IMR-90 (cell line): ENCODE data around the gene LRCH3. TPM values are rescaled to one million over a fixed set of nuclear protein-coding genes. Genes with fewer than 3 reads are reported as not detected.
A peak's percentile ranks its signal among the peaks of the same experiment; 100 is the strongest.

Experiments
- ATAC-seq: fragments of 200-7000 bp; cut with Tn5 transposase; 2 replicates; pipeline ENCODE4 v1.9.1; 2020; ENCODE audit warnings: low read depth, mild to moderate bottlenecking, moderate library complexity
- BruUV-seq: library from RNA; stranded (reverse); fragments of 400-500 nt; replicated peaks from 2 replicates; lab custom pipeline; 2021; lab: Mats Ljungman, UMichigan
- CTCF ChIA-PET: fragments of 300-600 bp; formaldehyde crosslinking; extraction: SDS; loops from one replicate; lab custom pipeline; 2021; ENCODE audit warnings: antibody characterized with exemption; lab: Yijun Ruan, JAX
- POLR2A ChIA-PET: fragments of 300-600 bp; sonication (Branson Sonifier 250); formaldehyde crosslinking; loops from one replicate; lab custom pipeline; 2022; ENCODE audit warnings: antibody characterized with exemption; ENCODE audit not compliant: unreplicated experiment; lab: Charles Lee
- DNase-seq: peaks from one replicate; pipeline ENCODE4 v3.0.0; 2013
- H2AFZ ChIP-seq: replicated peaks from 2 replicates; pipeline ENCODE3; 2013; ENCODE audit warnings: low read length, mild to moderate bottlenecking; ENCODE audit not compliant: poor library complexity
- H2AK5ac ChIP-seq: 2 replicates; pipeline ENCODE4 v1.6.1; 2013; ENCODE audit warnings: low read depth, low read length, inconsistent platforms
- H2AK9ac ChIP-seq: replicated peaks from 2 replicates; pipeline ENCODE3; 2013; ENCODE audit warnings: mild to moderate bottlenecking, low read depth, low read length, moderate library complexity; ENCODE audit not compliant: poor library complexity
- H2BK120ac ChIP-seq: 2 replicates; pipeline ENCODE4 v1.6.1; 2013; ENCODE audit warnings: low read depth, low read length, inconsistent platforms
- H2BK15ac ChIP-seq: 3 replicates; pipeline ENCODE4 v1.6.1; 2013; ENCODE audit warnings: low read depth, low read length, inconsistent platforms
- H2BK20ac ChIP-seq: 2 replicates; pipeline ENCODE4 v1.6.1; 2013; ENCODE audit warnings: low read depth, mild to moderate bottlenecking, inconsistent platforms, low read length, moderate library complexity
- H2BK5ac ChIP-seq: 2 replicates; pipeline ENCODE4 v1.6.1; 2013; ENCODE audit warnings: mild to moderate bottlenecking, low read depth, low read length, inconsistent platforms; ENCODE audit not compliant: poor library complexity, severe bottlenecking
- H3K14ac ChIP-seq: replicated peaks from 2 replicates; pipeline ENCODE4 v1.6.1; 2013; ENCODE audit warnings: low read depth, low read length, inconsistent platforms
- H3K18ac ChIP-seq: 2 replicates; pipeline ENCODE4 v1.6.1; 2013; ENCODE audit warnings: low read depth, low read length, control low read depth
- H3K23ac ChIP-seq: 2 replicates; pipeline ENCODE4 v1.6.1; 2013; ENCODE audit warnings: low read depth, low read length, inconsistent platforms
- H3K27ac ChIP-seq: 2 replicates; pipeline ENCODE4 v1.5.1; 2013; ENCODE audit warnings: mild to moderate bottlenecking, control low read depth, low read length; ENCODE audit not compliant: insufficient read depth
- H3K27me3 ChIP-seq: 2 replicates; pipeline ENCODE4 v1.6.1; 2013; ENCODE audit warnings: low read length; ENCODE audit not compliant: control insufficient read depth, insufficient read depth
- H3K36me3 ChIP-seq: 2 replicates; pipeline ENCODE4 v1.6.1; 2013; ENCODE audit warnings: low read length, mixed read lengths; ENCODE audit not compliant: control insufficient read depth, insufficient read depth
- H3K4ac ChIP-seq: 2 replicates; pipeline ENCODE4 v1.6.1; 2013; ENCODE audit warnings: low read depth, low read length, inconsistent platforms
- H3K4me1 ChIP-seq: 2 replicates; pipeline ENCODE4 v1.6.1; 2013; ENCODE audit warnings: low read length, mixed read lengths; ENCODE audit not compliant: control insufficient read depth, insufficient read depth
- H3K4me2 ChIP-seq: 2 replicates; pipeline ENCODE4 v1.6.1; 2013; ENCODE audit warnings: low read depth, mild to moderate bottlenecking, control low read depth, low read length, moderate library complexity
- H3K4me3 ChIP-seq: 2 replicates; pipeline ENCODE4 v1.5.1; 2013; ENCODE audit warnings: low read depth, mild to moderate bottlenecking, control low read depth, low read length, moderate library complexity; ENCODE audit not compliant: insufficient read depth
- H3K56ac ChIP-seq: 2 replicates; pipeline ENCODE4 v1.6.1; 2013; ENCODE audit warnings: low read length, inconsistent platforms; ENCODE audit not compliant: insufficient read depth; ENCODE audit errors: extremely low read depth
- H3K79me1 ChIP-seq, 2 experiments: 2 replicates each; pipeline ENCODE4 v1.6.1; 2013; ENCODE audit warnings: low read length in 2 of 2, inconsistent platforms in 1 of 2, low read depth in 1 of 2
- H3K9ac ChIP-seq: 2 replicates; pipeline ENCODE4 v1.6.1; 2013; ENCODE audit warnings: low read depth, low read length, control low read depth
- H3K9me1 ChIP-seq: 2 replicates; pipeline ENCODE4 v1.6.1; 2013; ENCODE audit warnings: low read length, inconsistent platforms; ENCODE audit not compliant: insufficient read depth
- H3K9me3 ChIP-seq: 2 replicates; pipeline ENCODE4 v1.6.1; 2013; ENCODE audit warnings: low read length; ENCODE audit not compliant: control insufficient read depth, insufficient read depth
- H4K20me1 ChIP-seq: 2 replicates; pipeline ENCODE4 v1.6.1; 2013; ENCODE audit warnings: low read length, inconsistent platforms; ENCODE audit not compliant: insufficient read depth
- H4K5ac ChIP-seq: 2 replicates; pipeline ENCODE4 v1.6.1; 2013; ENCODE audit warnings: mild to moderate bottlenecking, low read depth, low read length, control low read depth
- H4K8ac ChIP-seq, 2 experiments: 2 replicates each; pipeline ENCODE4 v1.6.1; 2013; ENCODE audit warnings: low read depth in 2 of 2, low read length in 2 of 2, control low read depth in 1 of 2, inconsistent platforms in 1 of 2
- H4K91ac ChIP-seq: 2 replicates; pipeline ENCODE4 v1.6.1; 2013; ENCODE audit warnings: low read depth, low read length, inconsistent platforms; ENCODE audit not compliant: insufficient read depth
- BHLHE40 ChIP-seq: fragments of 150-350 bp; IDR thresholded peaks from 2 replicates; pipeline ENCODE4 v1.6.1; 2016; ENCODE audit warnings: mild to moderate bottlenecking, low read depth, low read length
- MAZ ChIP-seq: IDR thresholded peaks from 2 replicates; pipeline ENCODE4 v1.6.1; 2012; ENCODE audit warnings: low read depth, mild to moderate bottlenecking, low read length, improper control_type of control experiment, moderate library complexity, borderline replicate concordance
- NFE2L2 ChIP-seq: fragments of 150-350 bp; IDR thresholded peaks from 2 replicates; pipeline ENCODE4 v1.6.1; 2016; ENCODE audit warnings: low read depth, mild to moderate bottlenecking, low read length
- RCOR1 ChIP-seq: IDR thresholded peaks from 2 replicates; pipeline ENCODE4 v1.6.1; 2012; ENCODE audit warnings: mild to moderate bottlenecking, low read length, improper control_type of control experiment; ENCODE audit not compliant: insufficient replicate concordance
- RFX5 ChIP-seq: IDR thresholded peaks from 2 replicates; pipeline ENCODE4 v1.8.0; 2012; ENCODE audit warnings: low read depth, mild to moderate bottlenecking, low read length, moderate library complexity
- SMC3 ChIP-seq: fragments of 150-350 bp; IDR thresholded peaks from 2 replicates; pipeline ENCODE4 v1.6.1; 2016; ENCODE audit warnings: low read depth, mild to moderate bottlenecking, antibody characterized with exemption, low read length, moderate library complexity
- USF2 ChIP-seq: fragments of 150-350 bp; IDR thresholded peaks from 2 replicates; pipeline ENCODE4 v1.6.1; 2017; ENCODE audit warnings: mild to moderate bottlenecking, antibody characterized with exemption, low read length, low read depth
- WGBS, 2 experiments: methylation state at CpG; one replicate each; pipeline versions ENCODE4 v1.1.5 to v1.1.7; 2013; ENCODE audit warnings: missing lambda C conversion rate in 2 of 2; ENCODE audit not compliant: insufficient read length in 1 of 2; ENCODE audit errors: extremely low coverage in 2 of 2; 5-methylcytosine and 5-hydroxymethylcytosine counted together
- dilution Hi-C: fragments of 300-500 bp; cut with HindIII; formaldehyde crosslinking; loops from one replicate; pipeline ENCODE4 v1.14.3; 2018; ENCODE audit warnings: low sequenced_read_pairs; ENCODE audit not compliant: unreplicated experiment
- in situ Hi-C: fragments of 300-500 bp; cut with MboI; formaldehyde crosslinking; loops from 3 replicates; pipeline ENCODE4 v1.14.3; 2019; ENCODE audit warnings: low sequenced_read_pairs, inconsistent platforms, mixed read lengths
- intact Hi-C: fragments of 100-400 bp; cut with micrococcal nuclease; formaldehyde crosslinking; loops from 2 replicates; pipeline ENCODE4 v1.10.0; 2022
- polyA plus RNA-seq, 3 experiments: library from polyadenylated mRNA; depleted of rRNA; stranded (reverse); fragments of >200 nt; gene quantifications; 2 replicates each; pipeline ENCODE4 v1.2.3, GENCODE V29; 2012; ENCODE audit warnings: low replicate concordance in 1 of 3
- total RNA-seq: library from RNA; depleted of rRNA; stranded (reverse); fragments of >200 nt; gene quantifications from 2 replicates; pipeline ENCODE4 v1.2.3, GENCODE V29; 2012

Gene LRCH3
- total and polyA plus RNA-seq, 2 of the 4 experiments (the other 2 are of a cell fraction): 28.5 to 40.5 TPM

- intact Hi-C loops: loop anchor here (10.0 kb wide), 1 partner anchor 185 kb away; no protein-coding TSS in a partner anchor
- POLR2A ChIA-PET: no interaction called here
Measured at GRCh38 chr3:197899833-197900478, 108.9 kb downstream of the LRCH3 start.

More at GRCh38 chr3:197899833-197900478, 108.9 kb downstream of the LRCH3 start:
- Histone ChIP-seq H3K9ac (no peak overlapping the region), H3K27ac (no peak overlapping the region), H4K91ac (no peak overlapping the region), H2AK9ac (no peak overlapping the region), H3K4ac (no peak overlapping the region), H4K8ac (no peak overlapping the region), H2BK15ac (no peak overlapping the region), H3K4me2 (no peak overlapping the region), H2BK120ac (no peak overlapping the region), H3K18ac (no peak overlapping the region), H3K79me1 (no peaks in the 10 kb centered on the region), H2AFZ (peak overlapping the region; percentile 72), H3K56ac (no peak overlapping the region), H3K4me3 (no peak overlapping the region), H3K36me3 (no peaks in the 10 kb centered on the region), H3K14ac (no peak overlapping the region), H3K9me1 (no peaks in the 10 kb centered on the region), H3K9me3 (no peaks in the 10 kb centered on the region), H3K23ac (no peak overlapping the region), H2BK5ac (no peak overlapping the region), H2BK20ac (no peak overlapping the region), H3K4me1 (no peaks in the 10 kb centered on the region), H2AK5ac (no peak overlapping the region; the same call in 1 of the 2 replicates), H4K5ac (no peak overlapping the region), H4K20me1 (no peaks in the 10 kb centered on the region), H3K27me3 (no peaks in the 10 kb centered on the region)
- in situ Hi-C loops: no loop called here
- ATAC-seq (no peak), DNase-seq (no peak)
- CTCF ChIA-PET: no interaction called here
- dilution Hi-C loops: no loop called here
- BruUV-seq: no TSS peak
- TF ChIP-seq USF2 (no peak), RCOR1 (no peak), RFX5 (no peak), MAZ (no peak), NFE2L2 (no peak), BHLHE40 (no peak), SMC3 (no peak)
- WGBS, 2 experiments: 49% methylated on average over 10 of the region's 20 CpGs; no CpG with 5 or more reads in 1 of the 2 experiments
